Measurements from ENCODE around the gene ZBTB7C.

The ZBTB7C gene

GRCh38 chr18:48002933-48003365 lies 406.2 kb downstream of the ZBTB7C start (continued):
- TF ChIP-seq ZNF398 (tag by site-specific recombination; IDR thresholded peaks at IDR 0.05) (peak; percentile 76), KLF1 (tag by site-specific recombination; IDR thresholded peaks at IDR 0.05) (no peak), ZNF214 (tag by site-specific recombination; IDR thresholded peaks at IDR 0.05; ENCODE audit: borderline replicate concordance) (no peak), ZNF416 (tag by site-specific recombination; IDR thresholded peaks at IDR 0.05) (no peak), ZNF501 (tag by site-specific recombination; IDR thresholded peaks at IDR 0.05) (0 out of 2 replicates have a peak, but pooled peaks have one; percentile 27), ZNF280C (tag by site-specific recombination; IDR thresholded peaks at IDR 0.05) (no peak), BCL11A (tag by site-specific recombination; IDR thresholded peaks at IDR 0.05; ENCODE audit: low read depth) (peak; percentile 79; the same call in 1 of the 2 replicates), ZNF692 (tag by site-specific recombination; IDR thresholded peaks at IDR 0.05) (peak; percentile 97), ZNF26 (tag by site-specific recombination; IDR thresholded peaks at IDR 0.05) (no peak), ZNF701 (tag by site-specific recombination; IDR thresholded peaks at IDR 0.05) (no peak), ZNF157 (tag by site-specific recombination; IDR thresholded peaks at IDR 0.05) (no peak), ZNF610 (tag by site-specific recombination; IDR thresholded peaks at IDR 0.05; ENCODE audit: borderline replicate concordance) (no peak), SCRT2 (tag by site-specific recombination; IDR thresholded peaks at IDR 0.05) (peak; percentile 65), ZNF112 (tag by site-specific recombination; IDR thresholded peaks at IDR 0.05) (no peak), HIC1 (tag by site-specific recombination; IDR thresholded peaks at IDR 0.05) (0 out of 2 replicates have a peak, but pooled peaks have one; percentile 21), ZNF391 (tag by site-specific recombination; IDR thresholded peaks at IDR 0.05; ENCODE audit: borderline replicate concordance, low read depth) (no peak), ZNF548 (tag by site-specific recombination; IDR thresholded peaks at IDR 0.05) (no peak), ZFHX2 (tag by site-specific recombination; conservative IDR thresholded peaks at IDR 0.05) (no peak), RBAK (tag by site-specific recombination; IDR thresholded peaks at IDR 0.05) (no peak), ZBTB8A (tag by site-specific recombination; IDR thresholded peaks at IDR 0.05) (0 out of 2 replicates have a peak, but pooled peaks have one; percentile 27), HOXD13 (CRISPR knock-in tag; IDR thresholded peaks at IDR 0.05; ENCODE audit: borderline replicate concordance) (no peak), ZNF23 (tag by site-specific recombination; IDR thresholded peaks at IDR 0.05; ENCODE audit: borderline replicate concordance) (no peak), KLF7 (tag by site-specific recombination; IDR thresholded peaks at IDR 0.05; ENCODE audit: borderline replicate concordance) (no peak), ELK4 (IDR thresholded peaks at IDR 0.05; ENCODE audit: borderline replicate concordance, low read depth, low read length) (no peak), KLF17 (tag by site-specific recombination; IDR thresholded peaks at IDR 0.05) (peak; percentile 66), BCL6B (tag by site-specific recombination; IDR thresholded peaks at IDR 0.05) (no peak), ZBTB7A (tag by site-specific recombination; IDR thresholded peaks at IDR 0.05; ENCODE audit: low read depth) (no peak), ZNF202 (tag by site-specific recombination; IDR thresholded peaks at IDR 0.05; ENCODE audit: borderline replicate concordance) (no peak)
